ENCODE results near the gene SP2. TPM values are rescaled to one million over a fixed set of nuclear protein-coding genes. Genes with fewer than 3 reads are reported as not detected.

SP2 gene
- total RNA-seq, 1 donor from 2014 or later, result 13.5 TPM

DNA sequence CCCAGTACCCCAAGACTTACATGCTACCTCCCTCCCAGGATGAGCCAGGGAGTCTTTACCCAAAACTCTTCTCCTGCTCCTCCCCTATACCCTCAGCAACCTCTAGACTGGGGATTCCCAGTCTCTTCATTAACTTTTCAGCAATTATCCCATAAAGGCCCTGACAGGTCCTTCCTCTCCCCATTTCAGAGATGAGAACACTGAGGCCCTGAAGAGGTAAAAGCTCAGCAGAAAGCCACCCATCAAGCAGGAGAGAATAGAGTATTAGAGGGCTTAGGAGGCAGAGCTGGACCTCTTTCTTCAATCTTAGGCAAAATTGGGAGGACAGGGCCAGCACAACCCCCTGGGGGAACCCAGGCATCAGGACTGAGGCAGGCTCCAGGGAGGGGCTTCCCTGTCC is 39.2 kb upstream of the SP2 start:
- Mint-ChIP-seq H3K36me3 (ENCODE audit: low read depth) (no peaks in the 10 kb centered on the region), H3K27me3 (ENCODE audit: low read depth) (peaks cover 45% of the 10 kb centered on the region), H3K4me3 (ENCODE audit: unreplicated experiment) (no peak overlapping the region), H3K27ac (ENCODE audit: unreplicated experiment) (no peak overlapping the region), H3K4me1 (ENCODE audit: low read depth) (peaks cover 7% of the 10 kb centered on the region), H3K9me3 (ENCODE audit: low read depth) (no peaks in the 10 kb centered on the region)
- TF ChIP-seq, protein P1, sequence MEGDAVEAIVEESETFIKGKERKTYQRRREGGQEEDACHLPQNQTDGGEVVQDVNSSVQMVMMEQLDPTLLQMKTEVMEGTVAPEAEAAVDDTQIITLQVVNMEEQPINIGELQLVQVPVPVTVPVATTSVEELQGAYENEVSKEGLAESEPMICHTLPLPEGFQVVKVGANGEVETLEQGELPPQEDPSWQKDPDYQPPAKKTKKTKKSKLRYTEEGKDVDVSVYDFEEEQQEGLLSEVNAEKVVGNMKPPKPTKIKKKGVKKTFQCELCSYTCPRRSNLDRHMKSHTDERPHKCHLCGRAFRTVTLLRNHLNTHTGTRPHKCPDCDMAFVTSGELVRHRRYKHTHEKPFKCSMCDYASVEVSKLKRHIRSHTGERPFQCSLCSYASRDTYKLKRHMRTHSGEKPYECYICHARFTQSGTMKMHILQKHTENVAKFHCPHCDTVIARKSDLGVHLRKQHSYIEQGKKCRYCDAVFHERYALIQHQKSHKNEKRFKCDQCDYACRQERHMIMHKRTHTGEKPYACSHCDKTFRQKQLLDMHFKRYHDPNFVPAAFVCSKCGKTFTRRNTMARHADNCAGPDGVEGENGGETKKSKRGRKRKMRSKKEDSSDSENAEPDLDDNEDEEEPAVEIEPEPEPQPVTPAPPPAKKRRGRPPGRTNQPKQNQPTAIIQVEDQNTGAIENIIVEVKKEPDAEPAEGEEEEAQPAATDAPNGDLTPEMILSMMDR (IDR thresholded peaks at IDR 0.05), result no peak
- DNase-seq (ENCODE audit: low spot score), result peak; percentile 18

DNA sequence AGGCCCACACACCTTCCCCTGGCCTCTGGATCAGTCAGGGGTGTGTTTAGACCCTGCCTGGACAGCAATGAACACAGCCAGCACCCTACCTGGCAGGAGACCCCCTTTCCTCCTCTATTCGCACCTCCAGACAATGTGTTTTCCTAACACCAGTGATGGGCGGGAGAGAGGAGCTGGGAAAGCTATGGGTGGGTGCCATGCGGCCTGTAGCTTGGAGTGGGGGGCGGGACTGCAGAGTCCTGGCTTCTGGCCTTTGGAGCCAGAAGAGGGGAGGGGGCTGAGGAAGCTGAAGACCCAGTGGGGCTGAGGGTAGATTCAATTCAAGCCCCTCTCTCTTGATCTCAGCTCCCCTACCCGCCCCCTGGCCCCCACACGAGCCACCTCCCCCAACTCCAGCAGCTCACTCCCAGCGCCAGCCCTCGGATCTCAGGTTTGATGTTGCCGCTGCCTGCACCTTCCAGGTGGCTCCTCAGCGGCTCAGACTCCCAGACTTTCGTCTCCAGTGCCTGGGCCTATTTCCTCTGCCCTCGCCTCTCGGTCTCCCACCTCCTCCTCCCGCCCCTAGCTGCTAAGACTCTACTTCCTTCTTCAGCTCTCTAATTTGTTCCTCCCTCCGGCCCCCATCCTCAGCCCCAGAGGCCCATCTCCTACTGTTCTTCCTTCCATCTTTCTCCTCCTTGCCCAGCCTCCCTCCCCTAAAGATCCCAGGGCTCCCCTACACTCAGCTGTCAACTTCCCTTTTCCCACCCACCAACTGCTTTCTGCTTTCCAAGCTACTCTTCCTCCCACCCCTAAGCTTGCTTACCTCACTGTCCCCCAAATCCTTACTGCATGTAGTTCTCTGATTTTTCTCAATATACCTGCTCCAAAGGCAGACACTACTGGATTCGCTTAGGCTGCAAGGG is 38.2 kb upstream of the SP2 start:
- H3K4me1 Mint-ChIP-seq (ENCODE audit: low read depth), result peaks cover 5% of the 10 kb centered on the region
- H3K36me3 Mint-ChIP-seq (ENCODE audit: low read depth), result no peaks in the 10 kb centered on the region
- TF ChIP-seq, protein P1 (IDR thresholded peaks at IDR 0.05), result no peak
- H3K27ac Mint-ChIP-seq (ENCODE audit: unreplicated experiment), result no peak overlapping the region
- DNase-seq (ENCODE audit: low spot score), result peak; percentile 59
- no peak overlapping the region for H3K4me3 Mint-ChIP-seq (ENCODE audit: unreplicated experiment)
- H3K9me3 Mint-ChIP-seq (ENCODE audit: low read depth), result no peaks in the 10 kb centered on the region
- H3K27me3 Mint-ChIP-seq (ENCODE audit: low read depth), result peaks cover 35% of the 10 kb centered on the region

DNA sequence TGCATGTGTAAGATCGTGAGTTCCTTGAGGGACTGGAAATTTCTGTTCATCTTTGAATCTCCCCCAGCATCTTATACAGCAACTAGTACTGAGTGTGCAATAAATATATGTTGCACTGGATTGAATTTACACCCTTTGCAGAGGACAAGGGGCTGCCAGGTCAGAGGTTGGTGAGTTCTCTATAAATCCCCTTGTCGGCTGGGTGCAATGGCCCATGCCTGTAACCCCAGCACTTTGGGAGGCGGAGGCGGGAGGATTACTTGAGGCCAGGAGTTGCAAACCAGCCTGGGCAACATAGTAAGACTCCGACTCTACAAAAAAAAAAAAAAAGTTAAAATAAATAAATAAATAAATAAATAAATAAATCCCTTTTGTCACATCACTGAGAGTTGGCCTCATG is 35.6 kb upstream of the SP2 start:
- Mint-ChIP-seq H3K9me3 (ENCODE audit: low read depth) (peaks cover 3% of the 10 kb centered on the region), H3K4me1 (ENCODE audit: low read depth) (peaks cover 16% of the 10 kb centered on the region), H3K27ac (ENCODE audit: unreplicated experiment) (no peak overlapping the region), H3K36me3 (ENCODE audit: low read depth) (peaks cover 3% of the 10 kb centered on the region), H3K27me3 (ENCODE audit: low read depth) (peaks cover 10% of the 10 kb centered on the region), H3K4me3 (ENCODE audit: unreplicated experiment) (no peak overlapping the region)
- TF ChIP-seq, protein P1 (IDR thresholded peaks at IDR 0.05), result no peak
- DNase-seq (ENCODE audit: low spot score), result peak; percentile 67

DNA sequence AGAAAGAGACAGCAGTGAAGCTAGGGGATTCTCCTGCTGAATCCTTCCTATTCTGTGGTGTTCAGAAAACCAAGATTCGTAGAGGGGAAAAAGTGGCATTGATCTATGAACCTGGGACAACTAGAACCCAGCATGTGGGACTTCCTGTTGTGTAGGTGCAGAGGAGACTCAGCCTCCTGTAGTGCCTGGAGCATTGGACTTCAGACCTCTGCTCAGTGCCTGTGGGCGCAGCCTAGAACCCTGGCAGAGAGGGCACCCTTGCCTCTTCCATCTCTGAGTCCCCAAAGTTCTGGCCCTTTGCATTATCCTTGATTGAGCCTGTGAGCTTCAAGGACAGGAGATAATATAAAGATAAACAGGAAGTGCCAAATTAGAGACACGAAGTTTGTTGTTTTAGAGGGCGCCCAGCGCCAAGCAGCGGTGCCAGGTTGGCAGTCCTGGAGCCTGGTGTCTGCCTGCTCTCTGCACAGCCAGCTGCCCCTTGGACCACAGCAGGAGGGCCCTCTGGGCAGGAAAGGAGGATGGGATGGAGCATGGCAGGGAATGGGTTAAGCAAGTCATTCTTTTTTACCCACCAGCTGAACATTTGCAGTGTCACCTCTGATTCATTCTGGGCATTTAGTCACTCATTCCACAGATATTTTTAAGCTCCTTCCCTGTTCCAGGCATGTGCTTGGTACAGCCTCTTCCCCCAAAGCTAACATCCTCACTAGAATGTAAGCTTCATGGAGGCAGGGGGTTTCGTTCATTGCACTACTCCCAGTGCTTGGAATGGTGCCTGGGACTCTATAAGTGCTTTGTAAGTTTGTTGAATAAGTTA is 33.2 kb upstream of the SP2 start:
- peaks cover 16% of the 10 kb centered on the region for H3K4me1 Mint-ChIP-seq (ENCODE audit: low read depth)
- peaks cover 3% of the 10 kb centered on the region for H3K36me3 Mint-ChIP-seq (ENCODE audit: low read depth)
- TF ChIP-seq, protein P1 (IDR thresholded peaks at IDR 0.05), result no peak
- peak overlapping the region; percentile 85 for H3K27ac Mint-ChIP-seq (ENCODE audit: unreplicated experiment)
- H3K27me3 Mint-ChIP-seq (ENCODE audit: low read depth), result peaks cover 8% of the 10 kb centered on the region
- peaks cover 3% of the 10 kb centered on the region for H3K9me3 Mint-ChIP-seq (ENCODE audit: low read depth)
- H3K4me3 Mint-ChIP-seq (ENCODE audit: unreplicated experiment), result no peak overlapping the region
- no peak for DNase-seq (ENCODE audit: low spot score)

DNA sequence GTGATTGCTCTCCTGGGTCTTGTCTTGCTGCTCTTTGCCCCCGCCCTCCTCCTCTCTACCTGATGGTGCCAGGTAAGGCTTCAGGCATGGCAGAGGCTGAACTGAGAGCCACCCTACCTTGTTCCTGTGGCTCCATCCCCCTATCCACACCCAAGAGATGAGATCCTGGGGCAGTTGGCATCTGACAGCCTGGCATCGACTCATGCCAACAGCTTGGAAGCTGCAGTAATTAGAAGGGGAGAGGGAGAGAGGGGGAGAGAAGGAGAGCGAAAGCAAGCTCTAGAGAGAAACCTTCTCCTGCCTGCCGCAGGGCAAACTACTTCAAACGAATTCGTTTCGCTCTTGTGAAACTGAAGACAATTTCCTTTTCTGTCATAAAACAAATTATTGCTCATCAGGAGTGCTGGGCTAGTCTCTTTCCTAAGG is 31.2 kb upstream of the SP2 start:
- peaks cover 3% of the 10 kb centered on the region for H3K9me3 Mint-ChIP-seq (ENCODE audit: low read depth)
- peaks cover 3% of the 10 kb centered on the region for H3K36me3 Mint-ChIP-seq (ENCODE audit: low read depth)
- peak; percentile 57 for DNase-seq (ENCODE audit: low spot score)
- H3K27ac Mint-ChIP-seq (ENCODE audit: unreplicated experiment), result peak overlapping the region; percentile 36
- TF ChIP-seq, protein P1 (IDR thresholded peaks at IDR 0.05), result no peak
- no peak overlapping the region for H3K4me3 Mint-ChIP-seq (ENCODE audit: unreplicated experiment)
- peaks cover 10% of the 10 kb centered on the region for H3K27me3 Mint-ChIP-seq (ENCODE audit: low read depth)
- H3K4me1 Mint-ChIP-seq (ENCODE audit: low read depth), result peaks cover 16% of the 10 kb centered on the region

Measured in chondrocyte (in vitro differentiated cells).